ENCODE measurements around the gene KLF7. TPM values are rescaled to one million over a fixed set of nuclear protein-coding genes. Genes with fewer than 3 reads are reported as not detected.

Gene KLF7
- total RNA-seq, 3 donors from 2014 or later (not counting 1 experiment from before 2014, with no cell fraction given), result 22.9 to 39.1 (median 32.4) TPM

DNA sequence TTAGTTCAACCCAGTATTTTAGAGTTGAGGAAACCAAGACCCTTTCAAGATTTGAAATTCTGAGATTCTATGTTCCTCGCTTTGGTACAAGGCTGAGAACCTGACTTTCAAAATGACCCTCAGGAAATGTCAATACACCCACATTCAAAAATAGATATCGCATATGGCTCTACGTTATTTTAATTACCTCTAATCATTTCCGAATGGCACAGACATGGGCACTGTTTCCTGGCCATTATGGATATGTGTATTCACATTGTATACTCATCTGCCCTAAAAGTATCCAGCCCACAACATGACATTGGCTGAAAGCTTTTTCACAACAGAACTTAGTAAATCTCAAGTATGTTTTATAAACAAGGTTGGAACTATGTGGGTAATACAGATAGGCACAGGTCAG is 6.7 kb downstream of the KLF7 start:
- H3K4me3 ChIP-seq (ENCODE audit: low read length), result no peak overlapping the region
- Mint-ChIP-seq H3K9me3 (no peaks in the 10 kb centered on the region), H3K36me3 (no peaks in the 10 kb centered on the region), H3K27ac (no peak overlapping the region), H3K27me3 (ENCODE audit: low read depth in 2 of 2) (peaks cover 0 to 6% of the 10 kb centered on the region in 2 donors), H3K4me3 (no peak overlapping the region), H3K4me1 (peaks cover 48 to 63% of the 10 kb centered on the region in 2 donors)
- no peak for DNase-seq
- TF ChIP-seq, protein P1, sequence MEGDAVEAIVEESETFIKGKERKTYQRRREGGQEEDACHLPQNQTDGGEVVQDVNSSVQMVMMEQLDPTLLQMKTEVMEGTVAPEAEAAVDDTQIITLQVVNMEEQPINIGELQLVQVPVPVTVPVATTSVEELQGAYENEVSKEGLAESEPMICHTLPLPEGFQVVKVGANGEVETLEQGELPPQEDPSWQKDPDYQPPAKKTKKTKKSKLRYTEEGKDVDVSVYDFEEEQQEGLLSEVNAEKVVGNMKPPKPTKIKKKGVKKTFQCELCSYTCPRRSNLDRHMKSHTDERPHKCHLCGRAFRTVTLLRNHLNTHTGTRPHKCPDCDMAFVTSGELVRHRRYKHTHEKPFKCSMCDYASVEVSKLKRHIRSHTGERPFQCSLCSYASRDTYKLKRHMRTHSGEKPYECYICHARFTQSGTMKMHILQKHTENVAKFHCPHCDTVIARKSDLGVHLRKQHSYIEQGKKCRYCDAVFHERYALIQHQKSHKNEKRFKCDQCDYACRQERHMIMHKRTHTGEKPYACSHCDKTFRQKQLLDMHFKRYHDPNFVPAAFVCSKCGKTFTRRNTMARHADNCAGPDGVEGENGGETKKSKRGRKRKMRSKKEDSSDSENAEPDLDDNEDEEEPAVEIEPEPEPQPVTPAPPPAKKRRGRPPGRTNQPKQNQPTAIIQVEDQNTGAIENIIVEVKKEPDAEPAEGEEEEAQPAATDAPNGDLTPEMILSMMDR (IDR thresholded peaks at IDR 0.05), result no peak
- ATAC-seq, result no peak
- H3K36me3 ChIP-seq (ENCODE audit: control insufficient read depth, insufficient read depth, low read length), result no peaks in the 10 kb centered on the region
- no peaks in the 10 kb centered on the region for H3K27me3 ChIP-seq (ENCODE audit: control insufficient read depth, insufficient read depth, low read length)
- 86% methylated on average over 4 of the region's 4 CpGs for WGBS (ENCODE audit: insufficient coverage)
- no peak overlapping the region for H3K27ac ChIP-seq (ENCODE audit: low read length)
- H3K4me1 ChIP-seq (ENCODE audit: control insufficient read depth, insufficient read depth, low read length), result peaks cover 28% of the 10 kb centered on the region
- intact Hi-C loops (cut with micrococcal nuclease), result no loop called here
- no peaks in the 10 kb centered on the region for H3K9me3 ChIP-seq (ENCODE audit: control insufficient read depth, insufficient read depth, low read length)

DNA sequence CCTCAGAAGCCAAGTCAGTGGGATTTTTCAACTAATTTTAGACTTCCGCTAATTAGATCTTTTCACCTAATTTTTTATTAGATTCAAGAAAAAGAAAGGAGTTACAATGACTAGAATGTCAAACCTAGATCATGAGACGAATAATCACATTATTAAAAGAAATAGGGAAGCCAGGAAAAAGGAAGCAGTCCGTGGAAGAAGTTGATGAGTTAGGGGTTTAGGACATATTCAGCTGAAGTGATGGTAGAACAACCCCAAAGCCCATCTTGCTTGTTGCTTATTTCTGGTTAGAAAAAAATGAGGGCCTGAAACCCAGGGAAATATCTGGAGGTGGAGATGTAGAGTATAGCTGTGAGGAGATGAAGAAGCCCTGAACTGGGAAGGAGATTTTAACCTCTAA is 8.0 kb downstream of the KLF7 start:
- intact Hi-C loops (cut with micrococcal nuclease), result no loop called here
- no peaks in the 10 kb centered on the region for H3K9me3 ChIP-seq (ENCODE audit: control insufficient read depth, insufficient read depth, low read length)
- TF ChIP-seq, protein P1 (IDR thresholded peaks at IDR 0.05), result no peak
- H3K27me3 ChIP-seq (ENCODE audit: control insufficient read depth, insufficient read depth, low read length), result no peaks in the 10 kb centered on the region
- no peaks in the 10 kb centered on the region for H3K36me3 ChIP-seq (ENCODE audit: control insufficient read depth, insufficient read depth, low read length)
- no peaks in the 10 kb centered on the region for H3K36me3 Mint-ChIP-seq
- H3K4me1 Mint-ChIP-seq, result peaks cover 40 to 59% of the 10 kb centered on the region in 2 donors
- no peak overlapping the region for H3K27ac ChIP-seq (ENCODE audit: low read length)
- H3K4me3 Mint-ChIP-seq, result no peak overlapping the region
- WGBS (ENCODE audit: insufficient coverage), result 92% methylated on average over 2 of the region's 3 CpGs
- H3K27ac Mint-ChIP-seq, result no peak overlapping the region
- ATAC-seq (no peak), DNase-seq (no peak)
- H3K4me3 ChIP-seq (ENCODE audit: low read length), result no peak overlapping the region
- peaks cover 23% of the 10 kb centered on the region for H3K4me1 ChIP-seq (ENCODE audit: control insufficient read depth, insufficient read depth, low read length)
- peaks cover 0 to under 1% of the 10 kb centered on the region in 2 donors for H3K27me3 Mint-ChIP-seq (ENCODE audit: low read depth in 2 of 2)
- H3K9me3 Mint-ChIP-seq, result no peaks in the 10 kb centered on the region

DNA sequence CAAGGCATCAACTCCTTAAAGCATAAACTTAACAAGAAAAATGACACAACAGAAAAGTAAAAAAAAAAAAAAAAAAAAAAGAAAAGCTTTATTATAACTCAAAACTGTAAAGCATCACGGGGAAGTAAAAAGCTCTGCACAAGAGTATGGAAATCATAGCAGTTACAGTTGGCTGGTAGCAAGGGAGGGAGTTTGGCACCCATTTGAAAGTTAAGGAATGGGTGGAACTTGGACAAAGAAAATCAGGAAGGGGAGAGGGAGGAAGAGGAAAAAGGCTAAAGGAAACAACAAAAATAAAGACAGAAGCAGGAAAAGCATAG is 8.6 kb downstream of the KLF7 start:
- no peak overlapping the region for H3K27ac ChIP-seq (ENCODE audit: low read length)

More for the DNA sequence above, 8.6 kb downstream of the KLF7 start:
- DNase-seq (no peak), ATAC-seq (no peak)
- H3K4me3 Mint-ChIP-seq, result no peak overlapping the region
- no peak overlapping the region for H3K27ac Mint-ChIP-seq
- TF ChIP-seq, protein P1 (IDR thresholded peaks at IDR 0.05), result no peak
- intact Hi-C loops (cut with micrococcal nuclease), result no loop called here
- WGBS (ENCODE audit: insufficient coverage), result 67% methylated on average over 1 of the region's 1 CpG
- H3K27me3 Mint-ChIP-seq (ENCODE audit: low read depth in 2 of 2), result no peaks in the 10 kb centered on the region
- no peaks in the 10 kb centered on the region for H3K27me3 ChIP-seq (ENCODE audit: control insufficient read depth, insufficient read depth, low read length)
- no peaks in the 10 kb centered on the region for H3K36me3 ChIP-seq (ENCODE audit: control insufficient read depth, insufficient read depth, low read length)
- peaks cover 46 to 59% of the 10 kb centered on the region in 2 donors for H3K4me1 Mint-ChIP-seq
- no peaks in the 10 kb centered on the region for H3K9me3 ChIP-seq (ENCODE audit: control insufficient read depth, insufficient read depth, low read length)
- H3K9me3 Mint-ChIP-seq, result no peaks in the 10 kb centered on the region
- no peak overlapping the region for H3K4me3 ChIP-seq (ENCODE audit: low read length)
- H3K36me3 Mint-ChIP-seq, result no peaks in the 10 kb centered on the region
- H3K4me1 ChIP-seq (ENCODE audit: control insufficient read depth, insufficient read depth, low read length), result peaks cover 23% of the 10 kb centered on the region
